Measurements from ENCODE around the gene UBE2M.
"Not testable (repeated sequence)": the region's sequence is repeated elsewhere in the genome, so short reads cannot be mapped to it uniquely, and the experiment has no call there.

The UBE2M gene

GRCh38 chr19:58558066-58558622, at the start of gene UBE2M:
Gene UBE2M, minus strand, starts transcription at chr19:58558611. Its CDS starts 230 bp downstream, at chr19:58558381.
- TF ChIP-seq POLR2AphosphoS5 (IDR thresholded peaks at IDR 0.05; ENCODE audit: borderline replicate concordance, low read depth, low read length): no peak
- TF ChIP-seq FOXP2 (optimal IDR thresholded peaks at IDR 0.05; ENCODE audit: control extremely low read depth, extremely low read length, insufficient read depth): no peak
- TF ChIP-seq EZH2 (IDR thresholded peaks at IDR 0.05): no peak
- Histone ChIP-seq H3K9me3 (ENCODE audit: low read depth, low read length) (no peaks in the 10 kb centered on the region), H3K4me3 (peak within 1 kb of the TSS; percentile 93), H3K9ac (ENCODE audit: insufficient read length) (peak within 1 kb of the TSS; percentile 99), H3K36me3 (ENCODE audit: insufficient read depth, low read length) (peaks cover 17% of the 10 kb centered on the region), H3K27ac (peak within 1 kb of the TSS; percentile 99)
- no peak for DNase-seq (ENCODE audit: low read depth, low spot score)

DNA sequence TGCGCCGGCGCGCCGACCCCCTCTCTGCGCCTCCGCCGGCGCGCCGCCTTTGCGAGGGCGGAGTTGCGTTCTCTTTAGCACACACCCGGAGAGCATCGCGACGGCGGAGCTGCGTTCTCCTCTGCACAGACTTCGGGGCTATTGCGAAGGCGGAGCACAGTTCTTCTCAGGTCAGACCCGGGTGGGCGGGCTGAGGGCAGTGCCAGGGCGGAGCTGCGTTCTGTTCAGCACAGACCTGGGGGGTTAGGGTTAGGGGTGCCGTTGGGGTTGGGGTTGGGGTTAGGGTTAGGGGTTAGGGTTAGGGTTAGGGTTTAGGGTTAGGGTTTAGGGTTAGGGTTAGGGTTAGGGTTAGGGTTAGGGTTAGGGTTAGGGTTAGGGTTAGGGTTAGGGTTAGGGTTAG, 48.8 kb upstream of the UBE2M start:
- DNase-seq (ENCODE audit: low read depth, low spot score); H3K9me3 ChIP-seq (ENCODE audit: low read depth, low read length); H3K36me3 ChIP-seq (ENCODE audit: insufficient read depth, low read length); H3K9ac ChIP-seq (ENCODE audit: insufficient read length); H3K27ac ChIP-seq; H3K4me3 ChIP-seq: not testable (repeated sequence)

DNA sequence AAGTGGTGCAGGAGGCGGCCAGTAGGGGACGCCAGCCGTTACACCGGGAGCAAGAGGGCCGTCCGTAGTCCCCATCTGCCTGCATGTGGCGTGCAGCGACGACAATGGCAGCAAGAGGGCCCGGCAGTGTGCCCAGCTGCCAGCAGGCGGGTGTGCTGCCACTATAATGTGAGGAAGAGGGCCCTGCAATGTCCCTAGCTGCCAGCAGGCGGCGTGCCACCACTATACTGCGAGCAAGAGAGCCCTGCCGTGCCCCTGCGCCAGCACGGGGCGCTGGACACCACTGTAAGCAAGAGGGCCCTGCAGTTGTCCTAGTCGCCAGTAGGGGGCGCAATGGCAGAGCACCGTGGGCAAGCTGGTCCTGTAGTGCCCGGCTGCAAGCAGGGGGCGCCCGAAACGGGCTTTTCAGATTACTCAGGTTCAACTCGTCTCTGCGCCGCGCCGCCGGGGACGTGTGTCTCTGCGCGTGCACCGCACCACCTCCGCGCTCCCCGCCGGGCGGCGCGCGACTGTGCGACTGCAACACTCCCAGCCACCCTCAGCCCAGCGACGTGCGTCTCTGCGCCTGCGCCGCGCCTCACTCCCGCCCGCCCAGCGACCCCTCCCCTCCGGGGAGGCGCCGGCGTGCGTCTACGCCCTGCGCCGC, 48.0 kb upstream of the UBE2M start:
- not testable (repeated sequence) for H3K4me3 ChIP-seq; DNase-seq (ENCODE audit: low read depth, low spot score); H3K27ac ChIP-seq; H3K36me3 ChIP-seq (ENCODE audit: insufficient read depth, low read length); H3K9me3 ChIP-seq (ENCODE audit: low read depth, low read length); H3K9ac ChIP-seq (ENCODE audit: insufficient read length)

DNA sequence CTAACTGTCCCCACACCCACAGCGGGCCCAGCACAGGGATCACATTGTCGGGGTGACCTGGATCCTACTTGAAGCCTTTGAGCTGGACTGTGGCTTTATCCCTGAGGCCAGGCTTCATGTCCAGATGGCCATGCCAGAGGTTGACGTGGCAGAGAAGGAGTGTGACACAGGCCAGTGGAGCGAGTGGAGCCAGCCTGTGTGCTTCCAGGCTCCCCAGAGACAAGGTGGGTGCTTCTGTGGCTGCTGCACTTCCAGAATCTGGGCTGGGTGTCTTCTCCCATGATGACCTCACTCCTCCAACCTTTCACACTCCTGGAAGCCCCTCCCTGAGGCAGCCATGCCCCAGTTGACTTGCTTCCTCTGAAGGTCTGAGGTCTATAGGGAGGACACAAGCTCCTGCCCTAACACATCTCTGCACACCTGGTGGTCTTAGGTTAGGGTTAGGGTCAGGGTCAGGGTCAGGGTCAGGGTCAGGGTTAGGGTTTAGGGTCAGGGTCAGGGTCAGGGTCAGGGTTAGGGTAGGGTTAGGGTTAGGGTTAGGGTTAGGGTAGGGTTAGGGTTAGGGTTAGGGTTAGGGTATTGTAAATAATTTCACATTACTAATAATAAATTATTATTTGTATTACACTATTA, 27.8 kb upstream of the UBE2M start:
- Histone ChIP-seq H3K9ac (ENCODE audit: insufficient read length) (no peak overlapping the region), H3K36me3 (ENCODE audit: insufficient read depth, low read length) (peaks cover 19% of the 10 kb centered on the region; the same call in 1 of the 2 replicates), H3K27ac (no peak overlapping the region), H3K4me3 (no peak overlapping the region), H3K9me3 (ENCODE audit: low read depth, low read length) (no peaks in the 10 kb centered on the region)
- TF ChIP-seq EZH2 (IDR thresholded peaks at IDR 0.05): no peak
- TF ChIP-seq FOXP2 (optimal IDR thresholded peaks at IDR 0.05; ENCODE audit: control extremely low read depth, extremely low read length, insufficient read depth): no peak
- no peak for TF ChIP-seq POLR2AphosphoS5 (IDR thresholded peaks at IDR 0.05; ENCODE audit: borderline replicate concordance, low read depth, low read length)
- no peak for DNase-seq (ENCODE audit: low read depth, low spot score)

DNA sequence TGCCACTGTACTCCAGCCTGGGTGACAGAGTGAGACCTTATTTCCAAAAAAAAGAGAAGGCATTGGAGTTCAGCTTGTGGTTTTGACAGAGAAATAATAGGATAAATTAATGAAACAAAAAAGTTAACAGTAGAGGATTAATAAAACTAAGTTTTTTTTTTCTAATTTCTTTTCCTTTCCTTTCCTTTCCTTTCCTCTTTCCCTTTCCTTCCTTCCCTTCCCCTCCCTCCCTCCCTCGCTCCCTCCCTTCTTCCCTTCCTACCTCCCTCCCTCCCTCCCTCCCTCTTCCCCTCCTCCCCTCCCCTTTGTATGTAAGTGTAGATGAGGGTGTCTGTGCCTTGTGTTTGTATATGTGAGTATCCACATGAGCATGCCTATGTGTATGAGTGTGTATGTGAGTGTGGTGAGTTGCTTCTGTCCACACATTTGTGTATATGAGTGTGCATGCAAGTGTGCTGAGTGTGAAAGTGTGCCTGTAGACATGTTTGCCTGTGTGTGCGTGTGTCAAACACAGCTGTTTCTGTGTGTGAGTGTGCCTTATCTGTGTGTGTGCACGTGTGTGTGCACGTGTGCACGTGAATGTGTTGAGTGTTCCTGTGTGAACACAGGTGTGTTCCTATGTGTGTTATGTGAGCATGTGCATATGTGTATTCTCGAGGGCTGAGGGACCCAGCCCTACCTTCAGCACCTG, 27.2 kb upstream of the UBE2M start:
- Histone ChIP-seq H3K36me3 (ENCODE audit: insufficient read depth, low read length) (peaks cover 22% of the 10 kb centered on the region; the same call in 1 of the 2 replicates), H3K9me3 (ENCODE audit: low read depth, low read length) (no peaks in the 10 kb centered on the region), H3K9ac (ENCODE audit: insufficient read length) (no peak overlapping the region), H3K4me3 (no peak overlapping the region), H3K27ac (peak overlapping the region; percentile 37; the same call in 1 of the 2 replicates)
- DNase-seq (ENCODE audit: low read depth, low spot score): no peak
- TF ChIP-seq FOXP2 (optimal IDR thresholded peaks at IDR 0.05; ENCODE audit: control extremely low read depth, extremely low read length, insufficient read depth): no peak
- TF ChIP-seq POLR2AphosphoS5 (IDR thresholded peaks at IDR 0.05; ENCODE audit: borderline replicate concordance, low read depth, low read length): no peak
- no peak for TF ChIP-seq EZH2 (IDR thresholded peaks at IDR 0.05)

DNA sequence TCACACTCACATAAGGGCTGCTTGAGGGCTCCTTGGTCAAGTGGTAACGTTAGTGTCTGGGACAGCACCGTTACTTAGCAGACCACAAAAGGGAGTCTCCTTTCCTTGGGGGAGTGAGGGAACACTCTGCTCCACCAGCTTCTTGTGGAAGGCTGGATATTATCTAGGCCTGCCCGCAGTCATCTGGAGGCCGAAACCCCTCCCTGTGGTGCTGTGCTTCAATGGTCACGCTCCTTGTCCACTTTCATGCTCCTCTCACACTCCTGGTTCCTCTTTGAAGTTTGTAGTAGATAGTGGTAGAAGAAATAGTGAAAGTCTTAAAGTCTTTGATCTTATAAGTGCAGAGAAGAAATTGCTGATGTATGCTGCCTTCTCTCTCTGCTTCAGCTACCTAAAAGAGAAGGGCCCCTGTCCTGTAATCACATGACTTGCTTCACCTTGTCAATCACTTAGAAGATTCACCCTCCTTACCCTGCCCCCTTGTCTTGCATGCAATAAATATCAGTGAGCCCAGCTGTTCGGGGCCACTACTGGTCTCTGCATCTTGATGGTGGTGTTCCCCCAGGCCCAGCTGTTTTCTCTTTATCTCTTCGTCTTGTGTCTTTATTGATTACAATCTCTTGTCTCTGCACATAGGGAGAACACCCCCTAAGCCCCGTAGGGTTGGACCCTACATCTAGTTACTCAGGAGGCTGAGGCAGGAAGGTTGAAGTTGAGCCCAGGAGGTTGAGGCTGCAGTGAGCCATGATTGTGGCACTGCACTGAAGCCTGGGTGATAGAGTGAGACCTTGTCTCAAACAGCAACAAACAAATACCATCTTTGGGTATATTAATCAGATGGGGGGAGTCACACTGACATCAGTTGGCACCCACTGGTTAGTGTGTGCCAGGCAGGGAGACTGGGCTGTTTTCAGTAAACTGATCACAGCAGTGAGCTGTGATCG, 26.4 kb upstream of the UBE2M start:
- TF ChIP-seq EZH2 (IDR thresholded peaks at IDR 0.05) (no peak), FOXP2 (optimal IDR thresholded peaks at IDR 0.05; ENCODE audit: control extremely low read depth, extremely low read length, insufficient read depth) (no peak), POLR2AphosphoS5 (IDR thresholded peaks at IDR 0.05; ENCODE audit: borderline replicate concordance, low read depth, low read length) (no peak)
- Histone ChIP-seq H3K36me3 (ENCODE audit: insufficient read depth, low read length) (peaks cover 22% of the 10 kb centered on the region; the same call in 1 of the 2 replicates), H3K4me3 (no peak overlapping the region), H3K27ac (peak overlapping the region; percentile 37; the same call in 1 of the 2 replicates), H3K9me3 (ENCODE audit: low read depth, low read length) (no peaks in the 10 kb centered on the region), H3K9ac (ENCODE audit: insufficient read length) (no peak overlapping the region)
- DNase-seq (ENCODE audit: low read depth, low spot score): no peak

GRCh38 chr19:58582985-58583384, 24.6 kb upstream of the UBE2M start:
- TF ChIP-seq EZH2 (IDR thresholded peaks at IDR 0.05): no peak
- no peak for TF ChIP-seq FOXP2 (optimal IDR thresholded peaks at IDR 0.05; ENCODE audit: control extremely low read depth, extremely low read length, insufficient read depth)
- no peak for TF ChIP-seq POLR2AphosphoS5 (IDR thresholded peaks at IDR 0.05; ENCODE audit: borderline replicate concordance, low read depth, low read length)
- DNase-seq (ENCODE audit: low read depth, low spot score): no peak
- Histone ChIP-seq H3K36me3 (ENCODE audit: insufficient read depth, low read length) (peaks cover 22% of the 10 kb centered on the region; the same call in 1 of the 2 replicates), H3K9ac (ENCODE audit: insufficient read length) (no peak overlapping the region), H3K4me3 (no peak overlapping the region), H3K27ac (no peak overlapping the region), H3K9me3 (ENCODE audit: low read depth, low read length) (no peaks in the 10 kb centered on the region)

Data from SK-N-MC (cell line).